OCI-LY3 (cell line): ENCODE results near the gene MAN2A2.

Source experiments
- H2AFZ ChIP-seq: fragments of 200-600, 300-600 bp; shearing (Covaris generic); 2 replicates; pipeline ENCODE4 v1.6.0; 2014; ENCODE audit warnings: antibody characterized with exemption, low read depth, low read length
- H3K27ac ChIP-seq: fragments of 200-600, 300-600 bp; sonication (generic); 2 replicates; pipeline ENCODE4 v1.5.1; 2014; ENCODE audit warnings: mild to moderate bottlenecking, low read length, moderate library complexity, mixed read lengths
- H3K27me3 ChIP-seq: fragments of 200-600, 300-600 bp; sonication (generic); 2 replicates; pipeline ENCODE4 v1.6.1; 2014; ENCODE audit warnings: low read depth, low read length, mixed read lengths
- H3K36me3 ChIP-seq: fragments of 200-600, 300-600 bp; sonication (generic); replicated peaks from 2 replicates; pipeline ENCODE3; 2014; ENCODE audit warnings: low read depth, low read length, mixed read lengths
- H3K4me1 ChIP-seq: fragments of 300-600, 200-600 bp; sonication (generic); 2 replicates; pipeline ENCODE4 v1.6.1; 2014; ENCODE audit warnings: low read length, mixed read lengths
- H3K4me2 ChIP-seq: fragments of 200-600, 300-600 bp; sonication (generic); 2 replicates; pipeline ENCODE4 v1.6.1; 2014; ENCODE audit warnings: low read length, mixed read lengths
- H3K4me3 ChIP-seq: fragments of 300-600, 200-600 bp; sonication (generic); 2 replicates; pipeline ENCODE4 v1.5.1; 2014; ENCODE audit warnings: antibody characterized with exemption, mild to moderate bottlenecking, low read length, moderate library complexity
- H3K79me2 ChIP-seq: fragments of 300-600, 200-600 bp; shearing (Covaris generic); 2 replicates; pipeline ENCODE4 v1.6.1; 2014; ENCODE audit warnings: mild to moderate bottlenecking, low read length, mixed read lengths
- H3K9ac ChIP-seq: fragments of 300-600, 200-600 bp; shearing (Covaris generic); 2 replicates; pipeline ENCODE4 v1.6.0; 2014; ENCODE audit warnings: mild to moderate bottlenecking, low read length, moderate library complexity
- H3K9me3 ChIP-seq: fragments of 200-600, 300-600 bp; shearing (Covaris generic); 2 replicates; pipeline ENCODE4 v1.6.1; 2014; ENCODE audit warnings: low read length, mixed read lengths; ENCODE audit not compliant: insufficient read depth
- H4K20me1 ChIP-seq: fragments of 200-600, 300-600 bp; sonication (generic); 2 replicates; pipeline ENCODE4 v1.6.1; 2016; ENCODE audit warnings: low read length, mixed read lengths; ENCODE audit not compliant: insufficient read depth
- EZH2phosphoT487 ChIP-seq: fragments of 200-600 bp; shearing (Covaris generic); IDR thresholded peaks from 2 replicates; pipeline ENCODE4 v1.6.1; 2018; ENCODE audit warnings: antibody characterized with exemption, mixed run types, low read depth
- TF ChIP-seq, protein P1 (sequence below): fragments of 200-600, 300-600 bp; sonication (generic); IDR thresholded peaks from 2 replicates; pipeline ENCODE4 v1.5.1; 2014; ENCODE audit warnings: antibody characterized with exemption, low read length, low read depth

The MAN2A2 gene

DNA sequence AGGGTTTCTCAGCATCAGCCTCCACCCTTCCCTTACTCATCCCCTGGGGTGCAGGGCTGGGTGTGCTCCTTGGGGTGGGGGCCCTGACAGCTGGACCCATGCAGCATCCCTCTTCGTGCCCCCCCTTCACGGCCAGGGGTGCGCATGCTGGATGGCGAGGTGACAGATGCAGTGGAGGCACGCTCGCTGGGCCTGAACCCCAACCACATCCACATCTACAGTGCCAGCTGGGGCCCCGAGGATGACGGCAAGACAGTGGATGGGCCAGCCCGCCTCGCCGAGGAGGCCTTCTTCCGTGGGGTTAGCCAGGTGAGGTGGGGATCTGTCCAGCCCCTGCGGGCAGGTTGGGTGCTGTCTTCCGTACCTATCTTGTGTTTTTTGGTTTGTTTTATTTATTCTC lies 25.1 kb upstream of the MAN2A2 start:
- Histone ChIP-seq H2AFZ (no peak overlapping the region), H3K27ac (no peak overlapping the region), H3K27me3 (no peaks in the 10 kb centered on the region), H3K36me3 (peaks cover 3% of the 10 kb centered on the region), H3K4me3 (no peak overlapping the region), H3K4me1 (peaks cover 2% of the 10 kb centered on the region), H4K20me1 (no peaks in the 10 kb centered on the region), H3K79me2 (peaks cover 3% of the 10 kb centered on the region; the same call in 1 of the 2 replicates), H3K9ac (no peak overlapping the region), H3K9me3 (no peaks in the 10 kb centered on the region), H3K4me2 (no peak overlapping the region)
- TF ChIP-seq EZH2phosphoT487: no peak
- TF ChIP-seq, protein P1, sequence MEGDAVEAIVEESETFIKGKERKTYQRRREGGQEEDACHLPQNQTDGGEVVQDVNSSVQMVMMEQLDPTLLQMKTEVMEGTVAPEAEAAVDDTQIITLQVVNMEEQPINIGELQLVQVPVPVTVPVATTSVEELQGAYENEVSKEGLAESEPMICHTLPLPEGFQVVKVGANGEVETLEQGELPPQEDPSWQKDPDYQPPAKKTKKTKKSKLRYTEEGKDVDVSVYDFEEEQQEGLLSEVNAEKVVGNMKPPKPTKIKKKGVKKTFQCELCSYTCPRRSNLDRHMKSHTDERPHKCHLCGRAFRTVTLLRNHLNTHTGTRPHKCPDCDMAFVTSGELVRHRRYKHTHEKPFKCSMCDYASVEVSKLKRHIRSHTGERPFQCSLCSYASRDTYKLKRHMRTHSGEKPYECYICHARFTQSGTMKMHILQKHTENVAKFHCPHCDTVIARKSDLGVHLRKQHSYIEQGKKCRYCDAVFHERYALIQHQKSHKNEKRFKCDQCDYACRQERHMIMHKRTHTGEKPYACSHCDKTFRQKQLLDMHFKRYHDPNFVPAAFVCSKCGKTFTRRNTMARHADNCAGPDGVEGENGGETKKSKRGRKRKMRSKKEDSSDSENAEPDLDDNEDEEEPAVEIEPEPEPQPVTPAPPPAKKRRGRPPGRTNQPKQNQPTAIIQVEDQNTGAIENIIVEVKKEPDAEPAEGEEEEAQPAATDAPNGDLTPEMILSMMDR: no peak

DNA sequence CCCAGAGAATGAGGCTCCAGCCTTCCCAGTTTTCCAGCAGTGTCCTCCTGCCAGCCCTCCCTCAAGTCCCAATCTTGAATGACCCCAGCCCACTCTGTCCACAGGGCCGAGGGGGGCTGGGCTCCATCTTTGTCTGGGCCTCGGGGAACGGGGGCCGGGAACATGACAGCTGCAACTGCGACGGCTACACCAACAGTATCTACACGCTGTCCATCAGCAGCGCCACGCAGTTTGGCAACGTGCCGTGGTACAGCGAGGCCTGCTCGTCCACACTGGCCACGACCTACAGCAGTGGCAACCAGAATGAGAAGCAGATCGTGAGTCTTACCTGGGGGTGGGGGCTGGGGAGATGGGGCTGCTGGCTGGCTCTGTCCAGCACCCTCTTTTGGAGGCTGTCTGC lies 24.4 kb upstream of the MAN2A2 start:
- Histone ChIP-seq H3K4me2 (no peak overlapping the region), H3K4me1 (peaks cover 6% of the 10 kb centered on the region; the same call in 1 of the 2 replicates), H3K27ac (no peak overlapping the region), H3K9ac (no peak overlapping the region), H3K36me3 (peaks cover 3% of the 10 kb centered on the region), H3K27me3 (no peaks in the 10 kb centered on the region), H3K4me3 (no peak overlapping the region), H2AFZ (no peak overlapping the region), H3K9me3 (no peaks in the 10 kb centered on the region), H4K20me1 (no peaks in the 10 kb centered on the region), H3K79me2 (0 out of 2 replicates have a peak, but pooled peaks cover under 1% of the 10 kb centered on the region)
- TF ChIP-seq, protein P1: no peak
- TF ChIP-seq EZH2phosphoT487: no peak

DNA sequence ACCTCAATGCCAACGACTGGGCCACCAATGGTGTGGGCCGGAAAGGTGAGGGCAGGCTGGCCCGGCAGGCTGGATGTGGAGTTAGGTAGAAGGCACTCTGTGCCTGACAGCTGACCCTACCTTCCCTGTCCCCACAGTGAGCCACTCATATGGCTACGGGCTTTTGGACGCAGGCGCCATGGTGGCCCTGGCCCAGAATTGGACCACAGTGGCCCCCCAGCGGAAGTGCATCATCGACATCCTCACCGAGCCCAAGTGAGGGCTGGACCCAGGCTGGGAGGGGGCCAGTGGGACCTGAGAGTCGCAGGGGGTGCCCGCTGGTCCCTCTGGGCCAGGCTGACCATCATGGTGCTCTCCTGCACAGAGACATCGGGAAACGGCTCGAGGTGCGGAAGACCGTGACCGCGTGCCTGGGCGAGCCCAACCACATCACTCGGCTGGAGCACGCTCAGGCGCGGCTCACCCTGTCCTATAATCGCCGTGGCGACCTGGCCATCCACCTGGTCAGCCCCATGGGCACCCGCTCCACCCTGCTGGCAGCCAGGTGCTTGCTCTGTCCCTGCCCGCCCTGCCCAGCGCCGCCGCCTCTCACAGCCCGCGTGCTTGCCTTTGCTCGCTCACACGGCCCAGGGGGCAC lies 23.3 kb upstream of the MAN2A2 start:
- Histone ChIP-seq H3K4me1 (peaks cover 10% of the 10 kb centered on the region; the same call in 1 of the 2 replicates), H3K9ac (no peak overlapping the region), H3K4me2 (no peak overlapping the region), H2AFZ (no peak overlapping the region), H3K79me2 (no peaks in the 10 kb centered on the region), H3K9me3 (no peaks in the 10 kb centered on the region), H3K27me3 (no peaks in the 10 kb centered on the region), H3K36me3 (peaks cover 3% of the 10 kb centered on the region), H3K27ac (no peak overlapping the region), H3K4me3 (no peak overlapping the region), H4K20me1 (no peaks in the 10 kb centered on the region)
- TF ChIP-seq, protein P1: no peak
- TF ChIP-seq EZH2phosphoT487: no peak

DNA sequence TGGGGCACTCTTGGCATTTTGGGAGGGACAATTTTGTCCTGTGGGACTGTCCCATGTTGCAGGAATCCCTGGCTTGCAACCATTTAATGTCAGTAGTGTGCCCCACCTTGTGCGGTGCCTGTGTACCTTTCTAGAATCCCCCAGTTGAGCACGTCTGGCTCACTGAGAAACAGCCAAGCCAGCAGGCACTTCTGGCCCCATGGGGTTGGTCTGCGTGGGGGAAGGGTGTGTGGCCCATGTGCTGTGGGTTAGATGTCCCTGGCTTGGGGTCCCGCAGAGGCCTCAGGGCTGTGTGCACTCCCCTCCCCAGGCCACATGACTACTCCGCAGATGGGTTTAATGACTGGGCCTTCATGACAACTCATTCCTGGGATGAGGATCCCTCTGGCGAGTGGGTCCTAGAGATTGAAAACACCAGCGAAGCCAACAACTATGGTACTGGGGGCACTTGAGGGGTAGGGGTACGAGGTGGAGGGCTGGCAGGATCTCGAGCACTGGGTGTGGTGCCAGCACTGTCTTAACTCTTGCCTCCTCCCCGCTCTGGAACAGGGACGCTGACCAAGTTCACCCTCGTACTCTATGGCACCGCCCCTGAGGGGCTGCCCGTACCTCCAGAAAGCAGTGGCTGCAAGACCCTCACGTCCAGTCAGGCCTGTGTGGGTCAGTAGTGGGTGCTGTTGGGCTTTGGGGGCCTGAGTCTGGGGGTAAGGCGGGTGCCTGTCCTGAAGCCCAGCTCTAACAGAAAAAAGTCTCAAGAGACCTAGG lies 22.5 kb upstream of the MAN2A2 start:
- Histone ChIP-seq H4K20me1 (no peaks in the 10 kb centered on the region), H3K27me3 (no peaks in the 10 kb centered on the region), H3K9me3 (no peaks in the 10 kb centered on the region), H3K9ac (no peak overlapping the region), H3K4me3 (no peak overlapping the region), H2AFZ (no peak overlapping the region), H3K79me2 (no peaks in the 10 kb centered on the region), H3K4me1 (peaks cover 11% of the 10 kb centered on the region; the same call in 1 of the 2 replicates), H3K36me3 (peaks cover 3% of the 10 kb centered on the region), H3K4me2 (no peak overlapping the region), H3K27ac (no peak overlapping the region)
- no peak for TF ChIP-seq EZH2phosphoT487
- TF ChIP-seq, protein P1: no peak
